Activated naive CD8-positive, alpha-beta T cell treated with anti-CD3 and anti-CD28 coated beads, Interleukin-2, amount 50 U/mL, for 24 hours (primary cell): ENCODE data around the gene MEG3.
"Not testable (repeated sequence)": the region's sequence is repeated elsewhere in the genome, so short reads cannot be mapped to it uniquely, and the experiment has no call there.

Experiments used
- ATAC-seq: fragments of 150-1000 bp; cut with Tn5 transposase; one replicate; pipeline ENCODE4 v1.10.0; 2021
- DNase-seq: peaks from one replicate; pipeline ENCODE4 v3.0.0; 2021
- H3K27ac Mint-ChIP-seq: one replicate; pipeline ENCODE4 v1.8.0; 2021; ENCODE audit warnings: mild to moderate bottlenecking, mixed read lengths
- H3K27me3 Mint-ChIP-seq: one replicate; pipeline ENCODE4 v1.8.0; 2021; ENCODE audit warnings: mixed read lengths
- H3K36me3 Mint-ChIP-seq: one replicate; pipeline ENCODE4 v1.8.0; 2021; ENCODE audit warnings: low read depth, mixed read lengths
- H3K4me1 Mint-ChIP-seq: one replicate; pipeline ENCODE4 v1.8.0; 2021; ENCODE audit warnings: mixed read lengths
- H3K4me3 Mint-ChIP-seq: one replicate; pipeline ENCODE4 v1.8.0; 2021; ENCODE audit warnings: mild to moderate bottlenecking, moderate library complexity, mixed read lengths
- H3K9me3 Mint-ChIP-seq: one replicate; pipeline ENCODE4 v1.8.0; 2021; ENCODE audit warnings: mixed read lengths

MEG3 gene

DNA sequence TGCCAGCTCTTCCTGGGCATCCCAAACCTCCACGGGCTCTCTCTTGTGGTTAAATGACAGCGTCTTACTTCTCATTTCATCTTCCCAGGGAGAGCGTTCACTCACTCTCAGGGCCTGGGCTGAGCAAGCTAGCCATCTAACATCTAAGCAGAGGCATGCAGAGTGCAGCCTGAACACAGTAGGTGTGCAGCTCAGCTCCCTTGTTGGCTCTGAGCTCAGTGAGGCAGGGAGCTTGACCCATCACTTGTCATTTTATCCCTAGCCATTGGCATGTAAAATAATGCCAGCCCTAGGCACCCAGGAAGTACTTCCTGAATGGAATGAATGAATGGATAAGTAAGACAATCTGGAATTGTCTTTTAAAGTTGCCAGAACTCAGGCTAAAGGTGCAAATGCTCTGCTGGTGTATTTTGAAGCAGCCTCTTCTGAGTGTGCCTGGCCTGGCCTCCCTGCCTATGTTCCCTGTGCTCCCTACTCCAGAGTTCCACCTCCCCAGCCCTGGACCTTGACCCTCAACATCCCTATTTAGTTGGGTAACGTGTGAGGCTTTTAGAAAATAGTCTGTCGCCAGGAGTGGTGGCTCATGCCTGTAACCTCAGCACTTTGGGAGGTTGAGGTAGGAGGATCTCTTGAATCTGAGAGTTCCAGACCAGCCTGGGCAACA, 9.5 kb upstream of the MEG3 start:
- DNase-seq, result no peak
- Mint-ChIP-seq H3K27me3 (peaks cover 5% of the 10 kb centered on the region), H3K4me1 (no peaks in the 10 kb centered on the region), H3K4me3 (no peak overlapping the region), H3K27ac (no peak overlapping the region), H3K36me3 (no peaks in the 10 kb centered on the region), H3K9me3 (no peaks in the 10 kb centered on the region)
- ATAC-seq, result no peak

DNA sequence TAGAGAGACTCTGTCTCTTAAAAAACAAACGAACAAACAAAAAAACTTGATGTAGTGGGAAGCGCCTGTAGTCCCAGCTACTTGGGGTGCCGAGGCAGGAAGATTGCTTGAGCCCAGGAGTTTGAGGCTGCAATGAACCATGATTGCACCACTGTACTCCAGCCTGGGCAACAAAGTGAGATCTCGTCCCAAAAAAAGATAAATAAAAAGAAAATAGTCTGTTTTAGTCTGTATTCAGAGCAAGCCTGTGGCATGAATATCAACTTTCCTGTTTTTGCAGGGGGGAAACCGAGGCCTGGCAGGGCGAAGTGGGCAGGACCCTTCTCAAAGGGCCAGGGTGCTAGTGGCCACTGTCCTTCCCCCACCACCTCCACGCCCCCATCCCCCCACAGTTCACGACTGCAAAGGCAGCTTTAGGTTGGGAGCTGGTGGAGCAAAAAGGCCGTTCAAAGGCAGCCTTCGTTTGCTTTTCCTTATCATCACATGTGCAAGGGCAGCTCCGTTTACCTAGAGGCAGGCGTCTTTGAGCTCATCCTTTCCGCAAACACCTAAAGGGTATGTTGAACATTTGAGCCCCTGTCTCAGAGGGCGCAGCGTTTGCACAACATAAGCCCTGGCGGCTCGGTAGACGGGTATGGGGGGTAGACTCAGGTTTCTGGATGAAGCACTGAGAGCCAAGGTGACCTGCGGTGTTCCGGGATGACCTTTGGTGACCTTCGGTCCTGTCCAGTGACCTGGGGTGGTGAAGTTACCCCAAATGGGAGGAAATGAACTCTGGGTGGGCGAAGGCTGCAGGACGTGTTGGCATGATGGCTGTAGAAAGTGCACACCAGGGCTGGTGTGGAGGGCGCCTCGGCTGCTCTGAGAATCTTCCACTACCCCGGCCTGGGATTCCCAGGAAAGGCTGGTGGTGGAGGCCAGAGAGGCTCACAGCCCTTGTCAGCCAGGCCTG, 8.7 kb upstream of the MEG3 start:
- no peak overlapping the region for H3K4me3 Mint-ChIP-seq
- no peak for ATAC-seq
- peaks cover under 1% of the 10 kb centered on the region for H3K27me3 Mint-ChIP-seq
- no peaks in the 10 kb centered on the region for H3K9me3 Mint-ChIP-seq
- no peaks in the 10 kb centered on the region for H3K4me1 Mint-ChIP-seq
- DNase-seq, result no peak
- no peaks in the 10 kb centered on the region for H3K36me3 Mint-ChIP-seq
- no peak overlapping the region for H3K27ac Mint-ChIP-seq

DNA sequence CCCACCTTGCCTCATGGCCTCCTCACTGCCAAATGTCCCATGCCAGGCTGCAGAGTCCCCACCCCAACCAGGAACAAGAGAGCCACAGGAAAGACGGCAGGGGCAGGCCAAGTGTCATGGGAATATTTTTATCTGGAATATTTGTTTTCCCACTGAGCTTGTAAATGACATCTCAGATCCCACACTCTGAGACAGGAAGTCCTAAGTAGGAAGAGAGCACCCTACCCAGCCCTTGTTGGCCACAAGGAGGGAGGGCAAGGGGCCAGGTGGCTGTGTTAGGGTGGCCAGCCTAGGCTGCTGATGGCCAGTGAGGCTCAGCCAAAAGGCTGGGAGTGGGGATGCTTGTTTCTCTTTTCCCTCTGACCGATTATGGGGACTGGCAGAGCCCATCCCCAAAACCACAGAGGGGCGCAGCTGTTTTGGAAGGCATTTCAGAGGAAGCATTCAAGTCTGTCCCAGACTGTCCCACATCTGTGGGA, 7.7 kb upstream of the MEG3 start:
- Mint-ChIP-seq H3K27ac (no peak overlapping the region), H3K27me3 (peaks cover under 1% of the 10 kb centered on the region)
- no peak for ATAC-seq

DNA sequence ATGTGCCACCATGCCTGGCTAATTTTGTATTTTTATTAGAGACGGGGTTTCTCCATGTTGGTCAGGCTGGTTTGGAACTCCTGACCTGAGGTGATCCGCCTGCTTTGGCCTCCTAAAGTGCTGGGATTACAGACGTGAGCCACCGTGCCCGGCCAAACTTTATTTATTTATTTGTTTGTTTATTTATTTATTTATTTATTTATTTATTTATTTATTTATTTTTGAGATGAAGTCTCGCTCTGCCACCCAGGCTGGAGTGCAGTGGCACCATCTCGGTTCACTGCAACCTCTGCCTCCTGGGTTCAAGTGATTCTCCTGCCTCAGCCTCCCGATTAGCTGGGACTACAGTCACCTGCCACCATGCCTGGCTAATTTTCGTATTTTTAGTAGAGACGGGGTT, 7.0 kb upstream of the MEG3 start:
- ATAC-seq, H3K9me3 Mint-ChIP-seq, H3K4me3 Mint-ChIP-seq, DNase-seq, H3K27me3 Mint-ChIP-seq, H3K4me1 Mint-ChIP-seq, H3K27ac Mint-ChIP-seq, H3K36me3 Mint-ChIP-seq: not testable (repeated sequence)

More for the DNA sequence above, 7.7 kb upstream of the MEG3 start:
- no peak overlapping the region for H3K4me3 Mint-ChIP-seq
- DNase-seq, result no peak
- no peaks in the 10 kb centered on the region for H3K9me3 Mint-ChIP-seq
- H3K4me1 Mint-ChIP-seq, result no peaks in the 10 kb centered on the region
- H3K36me3 Mint-ChIP-seq, result no peaks in the 10 kb centered on the region

DNA sequence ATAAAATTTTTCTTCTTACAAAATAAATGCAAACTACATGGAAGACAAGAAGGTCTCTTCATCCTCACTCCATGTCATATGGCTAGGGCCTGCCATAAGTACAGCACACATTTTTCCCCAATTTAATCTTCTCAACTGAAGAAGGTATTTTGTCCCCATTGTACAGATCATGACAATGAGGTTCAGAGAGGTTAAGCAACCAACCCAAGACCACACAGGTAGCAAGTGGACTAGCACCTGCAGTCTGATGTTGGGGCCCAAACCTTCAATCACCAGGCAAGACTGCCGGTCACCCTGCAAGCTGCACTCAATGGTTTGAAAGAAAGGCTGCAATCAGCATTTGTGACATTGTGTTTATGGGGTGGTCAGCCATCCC, 6.5 kb upstream of the MEG3 start:
- H3K9me3 Mint-ChIP-seq, result no peaks in the 10 kb centered on the region
- H3K27ac Mint-ChIP-seq, result no peak overlapping the region
- peaks cover 8% of the 10 kb centered on the region for H3K27me3 Mint-ChIP-seq
- DNase-seq (no peak), ATAC-seq (no peak)
- H3K4me3 Mint-ChIP-seq, result no peak overlapping the region
- no peaks in the 10 kb centered on the region for H3K36me3 Mint-ChIP-seq
- H3K4me1 Mint-ChIP-seq, result no peaks in the 10 kb centered on the region

DNA sequence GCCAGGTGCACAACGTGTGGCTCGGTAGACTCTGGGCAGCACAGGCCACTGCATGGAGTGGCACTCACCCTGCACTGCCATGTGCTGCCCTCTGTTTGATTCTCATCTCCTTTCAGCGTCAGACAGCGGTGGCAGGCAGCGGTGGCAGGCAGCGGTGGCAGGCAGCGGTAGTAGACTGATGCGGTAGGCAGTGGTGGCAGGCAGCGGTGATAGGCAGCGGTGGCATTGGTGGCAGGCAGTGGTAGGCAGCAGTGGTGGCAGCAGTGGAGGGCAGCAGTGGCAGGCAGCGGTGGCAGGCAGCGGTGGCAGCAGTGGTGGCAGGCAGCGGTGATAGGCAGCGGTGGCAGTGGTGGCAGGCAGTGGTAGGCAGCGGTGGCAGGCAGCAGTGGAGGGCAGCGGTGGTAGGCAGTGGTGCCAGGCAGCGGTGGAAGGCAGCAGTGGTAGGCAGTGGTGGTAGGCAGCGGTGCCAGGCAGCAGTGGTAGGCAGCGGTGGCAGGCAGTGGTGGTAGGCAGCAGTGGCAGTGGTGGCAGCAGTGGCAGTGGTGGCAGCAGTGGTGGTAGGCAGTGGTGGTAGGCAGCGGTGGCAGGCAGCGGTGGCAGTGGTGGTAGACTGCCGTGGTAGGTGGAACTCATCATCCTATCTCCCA, 6.0 kb upstream of the MEG3 start:
- no peaks in the 10 kb centered on the region for H3K9me3 Mint-ChIP-seq
- no peak for ATAC-seq
- H3K27ac Mint-ChIP-seq, result no peak overlapping the region
- DNase-seq, result no peak
- no peaks in the 10 kb centered on the region for H3K4me1 Mint-ChIP-seq
- H3K4me3 Mint-ChIP-seq, result no peak overlapping the region
- no peaks in the 10 kb centered on the region for H3K36me3 Mint-ChIP-seq
- H3K27me3 Mint-ChIP-seq, result peaks cover 13% of the 10 kb centered on the region

DNA sequence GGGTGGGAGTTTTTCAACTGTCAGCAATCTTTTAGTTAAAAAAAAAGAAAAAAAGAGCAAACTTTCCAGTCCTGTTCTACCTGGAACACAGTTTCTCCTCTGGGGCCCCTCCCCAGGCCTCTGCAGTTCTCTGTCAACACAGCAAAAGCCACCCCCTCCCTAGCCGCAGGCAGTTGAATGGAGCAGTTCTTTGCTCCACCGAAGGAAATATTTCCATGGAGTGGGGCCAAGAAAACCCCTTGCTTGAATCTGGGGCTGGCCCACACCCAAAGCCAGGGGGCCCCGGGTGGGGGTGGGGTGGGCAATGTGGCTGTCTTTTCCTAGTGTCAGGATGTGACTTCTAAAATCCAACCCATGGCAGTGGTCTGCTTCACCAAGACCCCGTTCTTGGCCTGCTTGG, 5.0 kb upstream of the MEG3 start:
- no peaks in the 10 kb centered on the region for H3K9me3 Mint-ChIP-seq

DNA sequence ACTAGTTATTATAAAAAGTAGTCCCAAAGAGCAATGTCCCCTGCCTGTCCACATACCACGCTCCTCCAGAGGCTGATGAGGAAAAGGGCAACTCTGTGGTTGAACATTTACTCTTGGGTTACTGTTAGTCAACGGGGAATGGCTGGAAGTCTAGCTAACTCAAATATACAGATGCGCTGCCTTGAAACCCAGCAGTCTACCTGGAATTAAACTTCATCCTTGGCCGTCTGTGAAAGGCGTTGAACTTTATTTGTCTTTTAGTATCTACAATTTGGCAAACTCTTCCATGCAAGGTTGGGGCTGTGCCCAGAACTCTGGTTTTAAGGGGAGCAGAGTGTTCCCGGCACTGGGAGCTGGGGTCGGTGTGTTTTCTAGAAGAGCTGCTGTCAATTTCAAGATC, 3.9 kb upstream of the MEG3 start:
- no peaks in the 10 kb centered on the region for H3K36me3 Mint-ChIP-seq
- H3K9me3 Mint-ChIP-seq, result no peaks in the 10 kb centered on the region
- ATAC-seq (no peak), DNase-seq (no peak)
- peaks cover 1% of the 10 kb centered on the region for H3K4me1 Mint-ChIP-seq
- no peak overlapping the region for H3K4me3 Mint-ChIP-seq
- H3K27ac Mint-ChIP-seq, result no peak overlapping the region
- H3K27me3 Mint-ChIP-seq, result peaks cover 25% of the 10 kb centered on the region

More for the DNA sequence above, 5.0 kb upstream of the MEG3 start:
- H3K27me3 Mint-ChIP-seq, result peaks cover 18% of the 10 kb centered on the region
- no peaks in the 10 kb centered on the region for H3K36me3 Mint-ChIP-seq
- no peak overlapping the region for H3K27ac Mint-ChIP-seq
- H3K4me1 Mint-ChIP-seq, result no peaks in the 10 kb centered on the region
- no peak for DNase-seq
- H3K4me3 Mint-ChIP-seq, result no peak overlapping the region
- ATAC-seq, result no peak

DNA sequence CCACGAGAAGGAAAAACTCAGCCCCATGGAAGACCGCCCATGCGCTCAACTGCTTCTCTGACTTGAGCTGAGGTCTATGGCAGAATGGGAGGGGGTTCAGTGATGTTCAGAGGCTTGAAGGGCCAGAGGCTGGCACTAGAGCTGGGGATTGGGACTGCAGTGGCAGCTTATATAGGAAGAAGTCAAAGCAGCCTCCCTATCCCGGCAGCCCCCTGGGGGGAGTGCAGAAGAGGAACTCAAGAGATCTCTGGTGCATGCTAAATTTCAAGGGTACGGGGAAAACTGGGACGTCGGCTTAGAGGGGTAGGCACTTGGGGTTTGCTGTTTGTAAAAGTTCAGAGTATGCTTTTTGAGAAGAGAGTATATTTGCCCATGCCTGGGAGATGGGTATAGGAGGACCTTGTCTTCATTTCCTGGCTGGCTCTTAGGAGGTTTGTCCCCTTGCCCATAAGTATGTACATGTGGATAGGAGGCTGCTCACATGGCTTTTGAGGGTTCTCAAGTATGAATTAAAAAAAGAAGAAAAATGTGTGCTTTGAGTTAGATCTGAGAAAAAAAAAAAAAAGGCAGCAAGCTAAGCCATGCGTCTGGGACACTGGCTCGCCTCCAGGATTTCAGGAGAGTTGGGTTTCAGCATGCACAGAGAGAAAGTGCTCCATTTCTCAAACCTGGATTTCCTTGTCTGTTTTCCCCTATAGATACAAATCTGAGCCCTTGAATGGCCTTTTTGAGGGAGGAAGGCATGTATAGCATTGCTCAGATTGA, 3.2 kb upstream of the MEG3 start:
- DNase-seq, result no peak
- peaks cover 5% of the 10 kb centered on the region for H3K9me3 Mint-ChIP-seq
- H3K27me3 Mint-ChIP-seq, result peaks cover 30% of the 10 kb centered on the region
- no peaks in the 10 kb centered on the region for H3K36me3 Mint-ChIP-seq
- peaks cover 1% of the 10 kb centered on the region for H3K4me1 Mint-ChIP-seq
- H3K4me3 Mint-ChIP-seq, result no peak overlapping the region
- no peak overlapping the region for H3K27ac Mint-ChIP-seq
- ATAC-seq, result no peak

DNA sequence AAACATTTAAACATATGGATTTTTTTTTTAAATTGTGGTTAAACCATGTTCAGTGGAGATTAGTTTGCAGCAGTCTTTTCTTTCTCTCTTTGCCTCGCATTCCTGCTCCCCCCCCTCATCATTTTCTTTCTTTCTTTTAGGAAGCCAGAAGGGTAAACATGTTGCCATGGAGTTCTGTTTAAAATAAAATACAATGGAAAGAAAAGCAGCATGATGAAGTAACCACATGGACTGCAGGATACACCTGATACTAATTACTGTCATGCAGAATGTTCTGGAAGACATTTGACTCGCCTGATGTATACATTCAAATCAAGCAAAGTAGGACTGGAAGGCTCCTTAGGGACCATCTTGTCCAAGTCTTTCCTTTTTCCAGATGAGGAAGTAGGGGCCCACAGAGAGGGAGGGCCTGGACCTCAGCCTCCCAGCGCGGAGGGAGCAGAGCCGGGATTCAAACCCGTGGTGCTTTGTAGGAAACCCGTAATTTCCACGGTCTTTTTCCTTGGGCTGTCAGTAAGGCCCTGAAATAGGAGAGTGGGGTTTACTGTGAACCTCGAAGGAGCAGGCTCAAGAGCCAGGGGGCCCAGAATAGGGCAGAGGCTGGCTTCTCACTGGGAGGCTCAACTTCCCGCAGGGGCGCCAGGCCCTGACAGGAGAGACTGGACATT, 2.4 kb upstream of the MEG3 start:
- DNase-seq, result no peak
- Mint-ChIP-seq H3K36me3 (no peaks in the 10 kb centered on the region), H3K27me3 (peaks cover 31% of the 10 kb centered on the region)

DNA sequence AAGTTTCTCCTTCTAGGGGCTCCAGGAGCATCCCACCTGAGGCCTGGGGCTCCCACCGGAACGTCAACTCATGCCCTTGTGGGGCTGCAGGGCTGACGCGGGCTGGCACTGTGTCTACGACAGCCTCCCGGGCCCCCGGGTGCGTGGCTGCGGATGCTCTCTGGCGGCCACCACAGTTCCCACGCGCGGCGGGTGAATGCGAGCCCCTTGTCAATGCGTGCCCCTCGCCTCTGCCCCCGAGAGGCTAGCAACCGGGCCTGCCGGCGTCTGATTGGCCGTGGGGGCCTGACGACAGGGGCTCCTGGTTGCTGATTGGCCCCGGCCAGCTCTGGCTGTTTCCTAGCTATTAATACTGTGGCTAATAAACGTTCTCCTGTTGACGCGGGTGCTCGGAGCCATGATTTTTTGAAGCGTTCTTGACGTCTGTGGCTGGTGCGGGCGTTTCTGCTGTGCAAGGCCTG, 1.8 kb upstream of the MEG3 start:
- peaks cover 5% of the 10 kb centered on the region for H3K9me3 Mint-ChIP-seq
- H3K4me1 Mint-ChIP-seq, result peaks cover 1% of the 10 kb centered on the region
- DNase-seq (no peak), ATAC-seq (no peak)
- no peaks in the 10 kb centered on the region for H3K36me3 Mint-ChIP-seq
- H3K27me3 Mint-ChIP-seq, result peaks cover 35% of the 10 kb centered on the region
- H3K27ac Mint-ChIP-seq, result no peak overlapping the region
- no peak overlapping the region for H3K4me3 Mint-ChIP-seq

More for the DNA sequence above, 2.4 kb upstream of the MEG3 start:
- peaks cover 1% of the 10 kb centered on the region for H3K4me1 Mint-ChIP-seq
- peaks cover 5% of the 10 kb centered on the region for H3K9me3 Mint-ChIP-seq
- no peak overlapping the region for H3K4me3 Mint-ChIP-seq
- no peak for ATAC-seq
- H3K27ac Mint-ChIP-seq, result no peak overlapping the region

DNA sequence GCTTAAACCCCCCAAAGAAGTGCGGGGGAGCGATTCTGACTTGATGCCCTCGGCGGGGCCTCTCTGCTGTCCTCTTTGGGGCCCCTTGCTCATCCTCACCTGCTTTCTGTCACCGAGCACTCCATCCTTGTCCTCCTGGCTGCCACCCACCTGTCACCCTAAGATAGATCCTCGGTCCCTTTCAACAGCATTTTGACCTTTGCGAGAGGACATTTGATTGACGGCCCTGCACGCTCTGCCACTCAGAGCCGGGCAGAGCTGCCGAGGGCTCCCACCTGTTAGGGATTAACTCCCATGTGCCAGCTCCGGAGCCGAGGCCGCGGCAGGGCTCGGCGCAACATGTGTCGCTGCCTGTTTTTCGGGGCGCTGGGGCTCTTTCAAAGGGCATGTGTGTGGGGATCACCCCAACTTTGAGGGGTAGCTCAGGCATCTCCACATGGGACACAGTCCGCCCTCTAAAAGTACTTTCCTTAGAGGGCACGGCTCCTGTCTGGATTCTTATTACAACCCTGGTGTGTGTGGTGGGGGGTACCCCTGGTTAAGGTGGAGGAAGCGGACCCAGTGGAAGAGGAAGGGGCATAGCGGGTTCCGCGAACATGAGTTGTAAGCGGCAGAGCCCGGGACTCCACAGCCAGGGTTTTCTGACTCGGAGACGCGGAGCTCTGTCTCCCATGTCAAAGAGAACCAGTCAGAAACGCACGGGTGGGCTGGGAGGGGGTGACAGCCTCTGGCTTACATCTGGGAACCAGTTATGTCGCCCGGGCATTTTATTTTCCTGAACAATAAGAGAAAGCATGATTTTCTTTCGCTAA, 811 bp upstream of the MEG3 start:
- peaks cover 39% of the 10 kb centered on the region for H3K27me3 Mint-ChIP-seq
- peaks cover 1% of the 10 kb centered on the region for H3K4me1 Mint-ChIP-seq

More for the DNA sequence above, 811 bp upstream of the MEG3 start:
- no peak for ATAC-seq
- Mint-ChIP-seq H3K27ac (no peak overlapping the region), H3K9me3 (peaks cover 5% of the 10 kb centered on the region), H3K4me3 (no peak overlapping the region), H3K36me3 (no peaks in the 10 kb centered on the region)
- DNase-seq, result no peak
